ENCODE measurements around the gene VSTM2L.

The VSTM2L gene

GRCh38 chr20:37911838-37912281 lies 8.9 kb downstream of the VSTM2L start:
- no peak for TF ChIP-seq CTCF (IDR thresholded peaks at IDR 0.05)
- DNase-seq (ENCODE audit: low spot score): no peak
- H3K4me3 ChIP-seq: no peak overlapping the region
- H3K27ac ChIP-seq: no peak overlapping the region

GRCh38 chr20:37912874-37913273 lies 9.9 kb downstream of the VSTM2L start:
- Histone ChIP-seq H3K27ac (no peak overlapping the region), H3K4me3 (no peak overlapping the region)
- no peak for DNase-seq (ENCODE audit: low spot score)
- TF ChIP-seq CTCF (IDR thresholded peaks at IDR 0.05): no peak

DNA sequence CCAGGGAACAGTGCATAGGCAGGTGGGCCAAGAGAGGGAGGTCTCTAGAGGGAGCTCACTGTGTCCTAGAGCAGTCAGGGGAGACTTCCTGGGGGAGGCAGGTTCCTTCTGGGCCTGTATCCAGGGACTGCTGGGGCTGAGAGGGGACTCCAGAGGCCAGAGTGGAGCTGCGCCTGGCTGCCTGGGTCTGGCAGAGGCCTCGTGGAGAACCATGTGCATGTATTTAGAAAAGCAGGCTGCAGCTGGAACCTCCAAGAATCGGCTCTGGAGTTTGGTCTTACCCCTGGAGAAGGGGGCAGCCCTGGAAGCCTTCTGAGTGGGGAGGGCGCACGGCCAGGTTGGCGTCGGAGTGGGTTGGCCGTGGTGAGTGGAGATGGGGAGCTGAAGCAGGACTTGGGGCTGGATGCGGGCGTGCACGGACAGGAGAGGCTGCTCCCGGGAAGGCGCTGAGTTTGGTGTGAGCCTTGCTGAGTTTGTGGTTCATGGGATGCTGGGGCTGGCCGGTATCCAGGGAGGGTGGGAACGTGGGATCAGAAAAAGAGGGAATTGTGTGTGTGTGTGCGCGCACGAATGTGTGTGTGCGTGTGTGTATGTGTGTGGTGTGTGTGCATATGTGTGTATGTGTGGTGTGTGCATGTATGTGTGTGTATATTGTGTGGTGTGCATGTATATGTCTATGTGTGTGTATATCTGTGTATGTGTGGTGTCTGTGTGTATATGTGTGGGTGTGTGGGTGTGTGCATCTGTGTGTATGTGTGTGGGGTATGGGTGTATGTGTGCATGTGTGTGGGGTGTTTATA lies 10.8 kb downstream of the VSTM2L start:
- H3K27ac ChIP-seq: no peak overlapping the region
- no peak overlapping the region for H3K4me3 ChIP-seq
- no peak for DNase-seq (ENCODE audit: low spot score)
- TF ChIP-seq CTCF (IDR thresholded peaks at IDR 0.05): no peak

DNA sequence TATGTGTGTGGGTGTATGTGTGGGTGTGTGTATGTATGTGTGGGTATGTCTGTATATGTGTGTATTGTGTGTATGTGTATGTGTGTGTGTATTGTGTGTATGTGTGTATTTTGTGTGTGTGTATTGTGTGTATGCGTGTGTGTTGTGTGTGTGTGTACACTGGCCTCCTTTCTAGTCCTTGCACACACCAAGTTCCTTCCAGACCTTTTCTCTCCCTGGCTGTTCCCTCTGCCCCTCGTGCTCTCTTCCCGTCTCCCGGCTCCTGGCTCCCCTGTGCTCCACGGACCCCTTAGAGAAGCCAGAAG lies 11.4 kb downstream of the VSTM2L start:
- Histone ChIP-seq H3K4me3 (peak overlapping the region; percentile 42), H3K27ac (no peak overlapping the region)
- no peak for DNase-seq (ENCODE audit: low spot score)
- TF ChIP-seq CTCF (IDR thresholded peaks at IDR 0.05): no peak

GRCh38 chr20:37914672-37915433 lies 11.9 kb downstream of the VSTM2L start:
- peak overlapping the region; percentile 42 for H3K4me3 ChIP-seq
- TF ChIP-seq CTCF (IDR thresholded peaks at IDR 0.05): no peak
- no peak overlapping the region for H3K27ac ChIP-seq
- DNase-seq (ENCODE audit: low spot score): no peak

DNA sequence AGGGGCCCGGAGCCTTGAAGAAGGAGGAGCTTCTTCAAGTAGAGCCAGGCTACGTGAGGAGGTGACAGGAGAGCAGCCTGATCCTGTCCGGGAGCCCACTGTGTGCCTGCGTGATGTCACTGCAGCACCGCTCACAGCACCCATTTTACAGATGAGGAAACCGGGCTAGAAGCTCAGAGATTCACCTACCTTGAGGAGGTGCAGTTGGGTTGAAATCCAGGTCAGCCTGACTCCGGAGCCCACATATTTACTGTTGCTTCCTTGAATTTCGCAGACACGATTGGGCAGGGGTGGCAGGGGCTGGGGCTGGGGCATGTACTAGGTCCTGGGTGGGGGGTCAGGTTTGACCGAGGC lies 12.5 kb downstream of the VSTM2L start:
- H3K27ac ChIP-seq: no peak overlapping the region
- TF ChIP-seq CTCF (IDR thresholded peaks at IDR 0.05): no peak
- H3K4me3 ChIP-seq: no peak overlapping the region
- DNase-seq (ENCODE audit: low spot score): no peak

Measured in coronary artery (tissue), 2 donors.